GM04504 (cell line): Measurements from ENCODE around the gene LTBP3.

Experiments
- DNase-seq: peaks from one replicate; pipeline ENCODE4 v3.0.0-alpha.2; 2012; ENCODE audit warnings: low read depth

The LTBP3 gene

GRCh38 chr11:65553301-65554001, 4.7 kb downstream of the LTBP3 start:
- DNase-seq = no peak

GRCh38 chr11:65552388-65552951, 5.7 kb downstream of the LTBP3 start:
- no peak for DNase-seq

- no peak for DNase-seq
Measured at GRCh38 chr11:65551572-65552387, 6.4 kb downstream of the LTBP3 start.

GRCh38 chr11:65549096-65549495, 9.1 kb downstream of the LTBP3 start:
- DNase-seq = no peak

DNA sequence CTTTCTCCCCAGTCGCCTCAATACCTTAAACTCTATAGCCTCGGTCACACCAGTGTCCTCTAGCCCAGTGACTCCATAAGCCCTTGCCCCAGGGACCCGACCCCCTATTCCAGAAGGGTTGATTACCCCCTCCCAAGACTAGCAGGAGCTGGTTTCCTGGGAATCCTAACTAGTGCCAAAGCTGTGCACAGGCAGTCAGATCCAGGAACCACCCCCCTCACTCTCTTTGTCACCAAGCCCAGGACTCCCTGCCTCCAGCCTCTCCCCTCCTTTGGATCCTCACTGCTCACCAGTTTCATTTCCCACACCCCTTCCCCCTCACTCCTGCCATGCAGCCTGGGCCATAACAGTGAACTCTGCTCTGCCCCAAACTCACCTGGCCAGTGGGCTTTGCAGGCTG, 9.8 kb downstream of the LTBP3 start:
- DNase-seq = no peak

DNA sequence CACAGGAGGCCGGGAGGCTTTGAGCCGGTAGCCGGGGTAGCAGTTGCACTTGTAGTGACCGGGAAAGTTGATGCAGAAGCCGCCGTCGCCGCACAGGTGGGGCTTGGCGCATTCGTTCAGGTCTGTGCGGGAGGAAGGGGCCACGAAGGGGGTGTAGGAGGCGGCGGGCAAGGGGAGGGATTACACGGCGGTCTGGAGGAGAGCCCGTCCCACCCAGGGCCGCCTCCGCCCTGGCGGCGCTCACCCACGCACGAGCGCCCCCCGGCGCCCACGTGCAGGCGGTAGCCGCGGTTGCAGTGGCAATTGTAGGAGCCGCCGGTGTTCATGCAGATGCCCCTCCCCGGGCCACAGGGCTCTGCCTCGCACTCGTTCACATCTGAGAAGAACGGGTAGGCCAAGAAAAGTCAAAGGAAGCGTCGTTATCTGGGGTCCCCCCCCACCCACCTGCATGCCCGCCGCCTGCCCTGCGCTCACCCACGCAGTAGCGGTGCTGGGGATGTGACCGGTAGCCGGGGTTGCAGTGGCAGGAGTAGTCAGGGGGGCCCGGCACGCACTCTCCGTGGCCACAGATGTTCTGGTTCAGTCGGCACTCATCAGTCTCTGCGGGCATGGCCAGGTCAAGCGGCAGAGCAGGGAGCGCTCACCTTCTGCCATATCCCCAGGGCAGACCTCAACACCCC, 10.6 kb downstream of the LTBP3 start:
- DNase-seq = no peak

DNA sequence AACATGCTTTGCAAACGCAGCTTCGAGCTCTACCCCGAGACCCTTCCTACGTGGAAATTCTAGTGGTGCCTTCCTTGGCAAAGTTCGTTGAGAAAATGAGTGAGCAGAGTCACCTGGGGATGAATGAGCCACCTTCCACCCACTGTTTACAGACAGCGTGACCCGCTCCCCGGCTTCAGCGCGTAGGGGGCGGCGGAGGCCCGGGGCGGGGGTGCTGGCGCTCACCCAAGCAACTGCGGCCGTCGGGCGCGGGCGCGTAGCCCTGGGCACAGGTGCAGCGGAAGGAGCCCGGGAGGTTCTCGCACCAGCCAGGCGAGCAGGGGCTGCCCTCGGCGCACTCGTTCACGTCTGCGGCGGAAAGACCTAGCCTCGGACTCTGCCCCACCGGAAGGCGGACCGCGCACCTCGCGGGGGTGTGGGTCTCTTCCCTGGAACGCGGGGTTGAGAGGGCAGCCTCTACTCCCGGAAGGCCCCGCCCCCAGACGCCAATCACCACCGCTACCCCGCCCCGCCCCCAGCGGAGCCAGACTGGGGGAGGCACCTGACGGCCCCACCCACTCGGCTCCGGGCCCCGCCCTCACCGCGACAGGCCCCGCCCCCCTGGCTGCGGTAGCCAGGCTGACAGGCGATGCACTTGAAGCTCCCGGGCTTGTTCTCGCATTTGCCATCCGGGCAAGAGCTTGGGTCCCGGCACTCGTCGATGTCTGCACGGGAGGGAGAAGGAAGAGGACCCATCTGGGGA, 11.8 kb downstream of the LTBP3 start:
- no peak for DNase-seq

DNA sequence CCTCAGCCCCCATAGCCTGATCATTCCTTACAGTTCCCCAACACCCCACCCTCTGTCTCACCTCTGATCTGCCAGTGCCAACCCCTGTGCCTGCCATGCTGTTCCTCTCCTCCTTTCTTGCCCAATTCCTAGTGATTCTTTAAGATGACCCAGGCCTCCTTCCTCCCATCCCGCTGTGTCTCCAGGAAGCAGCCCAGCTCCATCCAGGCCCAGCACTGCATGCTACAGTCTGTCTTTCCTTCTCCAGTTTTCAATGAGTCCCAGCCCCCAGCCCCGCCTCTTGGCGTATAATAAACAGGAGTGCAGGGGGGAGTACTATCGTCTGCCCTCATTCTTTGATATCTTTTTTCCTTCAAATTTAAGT, 12.3 kb downstream of the LTBP3 start:
- no peak for DNase-seq

DNA sequence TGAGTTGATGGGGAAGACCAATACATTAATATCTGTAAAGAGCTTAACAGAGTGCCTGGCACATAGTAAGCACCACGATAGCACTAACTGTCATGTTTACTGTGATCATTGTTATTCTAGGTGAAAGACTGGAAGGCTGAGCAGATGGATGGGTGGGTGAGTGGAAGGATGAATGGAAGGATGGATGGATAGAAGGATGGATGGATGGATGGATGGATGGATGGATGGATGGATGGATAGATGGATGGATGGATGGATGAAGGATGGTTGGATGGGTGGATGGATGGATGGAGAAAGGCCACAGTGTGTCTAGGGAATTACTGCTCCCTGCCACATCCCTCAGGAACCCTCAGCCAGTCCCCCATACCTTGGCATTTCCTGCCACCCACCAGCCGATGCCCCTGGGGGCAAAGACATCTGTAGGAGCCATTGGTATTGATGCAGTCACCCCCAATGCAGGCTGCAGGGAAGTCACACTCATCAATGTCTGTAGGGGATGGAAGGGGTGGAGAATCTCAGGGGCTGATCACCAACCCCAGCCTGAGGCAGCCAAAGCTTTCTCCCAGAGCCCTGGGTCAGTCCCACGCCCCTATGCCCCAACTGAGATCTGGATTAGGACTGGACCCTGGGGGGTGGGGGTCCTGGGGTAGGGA, 15.3 kb downstream of the LTBP3 start:
- no peak for DNase-seq

GRCh38 chr11:65541093-65541982, 16.8 kb downstream of the LTBP3 start:
- DNase-seq = no peak

DNA sequence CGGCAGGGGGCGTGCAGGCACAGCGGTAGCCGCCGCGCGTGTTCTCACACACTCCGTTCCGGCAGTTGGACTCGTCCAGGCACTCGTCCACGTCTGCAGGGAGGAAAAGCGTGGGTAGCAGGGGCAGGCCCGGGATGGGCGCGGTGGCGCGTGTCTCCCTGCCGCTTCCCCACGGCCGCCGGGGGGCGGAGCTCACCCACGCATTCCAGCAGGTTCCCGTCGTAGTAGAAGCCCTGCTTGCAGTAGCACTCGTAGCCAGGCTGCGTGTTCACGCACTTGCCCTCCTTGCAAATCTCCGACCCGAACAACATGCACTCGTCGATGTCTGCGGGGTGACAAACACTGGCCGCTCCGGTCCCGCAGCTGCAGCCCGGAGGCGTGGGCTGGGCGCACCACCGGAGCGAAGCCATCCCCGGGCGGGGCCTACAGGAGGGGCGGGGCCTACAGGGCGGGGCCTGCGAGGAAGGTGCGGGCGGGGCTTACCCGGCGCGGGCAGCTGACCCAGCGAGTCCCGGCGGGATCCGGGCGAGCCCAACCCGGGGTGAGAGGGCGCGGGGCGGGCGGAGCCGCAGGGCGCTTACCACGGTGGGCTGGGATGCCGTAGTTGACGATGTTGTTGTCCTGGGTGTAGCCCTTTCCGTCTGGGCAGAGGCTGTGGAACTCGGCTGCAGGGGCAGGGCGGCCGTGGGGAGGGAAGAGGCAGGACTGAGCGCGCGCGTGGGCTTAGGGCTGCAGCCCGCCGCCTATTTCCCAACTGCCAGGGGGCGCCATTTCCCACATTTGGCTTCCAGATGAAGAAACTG, 17.7 kb downstream of the LTBP3 start:
- peak; percentile 79 for DNase-seq

- DNase-seq = no peak
Measured at GRCh38 chr11:65539744-65540289, 18.3 kb downstream of the LTBP3 start.

GRCh38 chr11:65538915-65539743, 19.0 kb downstream of the LTBP3 start:
- no peak for DNase-seq

DNA sequence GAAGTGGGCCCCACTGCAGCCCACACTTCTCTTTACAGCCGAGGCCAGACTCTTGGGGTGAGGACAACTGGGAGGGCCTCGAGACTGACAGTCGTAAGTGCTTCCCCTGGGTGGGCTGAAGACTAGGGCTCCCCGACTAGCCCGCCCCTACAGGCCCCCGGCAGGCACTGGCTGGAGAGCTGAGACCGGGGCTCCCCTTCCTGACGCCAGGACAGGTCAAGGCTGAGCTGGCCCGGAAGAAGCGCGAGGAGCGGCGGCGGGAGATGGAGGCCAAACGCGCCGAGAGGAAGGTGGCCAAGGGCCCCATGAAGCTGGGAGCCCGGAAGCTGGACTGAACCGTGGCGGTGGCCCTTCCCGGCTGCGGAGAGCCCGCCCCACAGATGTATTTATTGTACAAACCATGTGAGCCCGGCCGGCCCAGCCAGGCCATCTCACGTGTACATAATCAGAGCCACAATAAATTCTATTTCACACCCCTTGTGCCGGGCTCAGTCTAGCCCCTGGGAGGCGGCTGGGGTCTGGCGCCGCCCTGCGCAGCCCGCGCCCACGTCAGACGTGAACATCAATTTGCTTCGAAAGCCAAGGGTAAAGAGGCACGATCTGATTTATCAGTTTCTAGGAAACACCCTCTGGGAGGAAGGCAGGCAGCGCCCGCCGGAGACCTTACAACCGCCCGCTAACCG, 19.8 kb downstream of the LTBP3 start:
- DNase-seq = no peak

DNA sequence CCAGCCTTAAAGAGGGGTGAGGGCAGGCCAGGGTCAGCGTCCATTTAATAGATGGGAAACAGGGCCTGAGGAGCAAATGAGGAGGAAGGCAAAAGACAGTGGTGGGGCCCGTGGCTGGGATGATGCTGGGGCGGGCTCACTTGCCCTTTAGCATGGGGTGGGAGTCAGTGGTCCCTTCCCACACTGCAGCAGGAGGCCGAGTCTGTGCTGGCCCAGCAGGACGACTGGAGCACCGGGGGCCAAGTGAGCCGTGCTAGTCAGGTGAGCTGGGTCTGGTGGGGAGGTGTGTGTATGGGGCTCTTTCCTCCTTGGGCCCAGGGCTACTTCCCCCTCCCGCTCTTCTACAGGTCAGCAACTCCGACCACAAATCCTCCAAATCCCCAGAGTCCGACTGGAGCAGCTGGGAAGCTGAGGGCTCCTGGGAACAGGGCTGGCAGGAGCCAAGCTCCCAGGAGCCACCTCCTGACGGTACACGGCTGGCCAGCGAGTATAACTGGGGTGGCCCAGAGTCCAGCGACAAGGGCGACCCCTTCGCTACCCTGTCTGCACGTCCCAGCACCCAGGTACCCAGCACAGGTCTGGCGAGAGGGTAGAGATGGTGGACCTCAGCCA, 20.4 kb downstream of the LTBP3 start:
- no peak for DNase-seq

DNA sequence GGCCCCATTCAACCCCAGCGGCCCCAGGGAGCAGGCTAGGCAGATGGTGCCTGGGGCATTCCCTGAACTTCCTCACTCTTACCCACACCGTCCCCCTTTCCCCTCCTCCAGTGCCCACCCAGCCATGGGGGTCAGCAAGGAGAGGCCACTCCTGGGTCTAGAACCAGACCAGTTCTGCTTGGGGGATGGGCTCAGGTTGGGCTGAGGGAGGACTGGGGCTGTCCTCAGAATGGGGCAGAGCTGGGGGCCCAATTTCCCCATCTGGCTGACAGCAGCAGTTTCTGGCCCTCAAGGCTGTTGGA, 20.9 kb downstream of the LTBP3 start:
- DNase-seq = no peak
